ENCODE measurements around the gene PMVK.
"Not testable (repeated sequence)": the region's sequence is repeated elsewhere in the genome, so short reads cannot be mapped to it uniquely, and the experiment has no call there.

Gene PMVK

DNA sequence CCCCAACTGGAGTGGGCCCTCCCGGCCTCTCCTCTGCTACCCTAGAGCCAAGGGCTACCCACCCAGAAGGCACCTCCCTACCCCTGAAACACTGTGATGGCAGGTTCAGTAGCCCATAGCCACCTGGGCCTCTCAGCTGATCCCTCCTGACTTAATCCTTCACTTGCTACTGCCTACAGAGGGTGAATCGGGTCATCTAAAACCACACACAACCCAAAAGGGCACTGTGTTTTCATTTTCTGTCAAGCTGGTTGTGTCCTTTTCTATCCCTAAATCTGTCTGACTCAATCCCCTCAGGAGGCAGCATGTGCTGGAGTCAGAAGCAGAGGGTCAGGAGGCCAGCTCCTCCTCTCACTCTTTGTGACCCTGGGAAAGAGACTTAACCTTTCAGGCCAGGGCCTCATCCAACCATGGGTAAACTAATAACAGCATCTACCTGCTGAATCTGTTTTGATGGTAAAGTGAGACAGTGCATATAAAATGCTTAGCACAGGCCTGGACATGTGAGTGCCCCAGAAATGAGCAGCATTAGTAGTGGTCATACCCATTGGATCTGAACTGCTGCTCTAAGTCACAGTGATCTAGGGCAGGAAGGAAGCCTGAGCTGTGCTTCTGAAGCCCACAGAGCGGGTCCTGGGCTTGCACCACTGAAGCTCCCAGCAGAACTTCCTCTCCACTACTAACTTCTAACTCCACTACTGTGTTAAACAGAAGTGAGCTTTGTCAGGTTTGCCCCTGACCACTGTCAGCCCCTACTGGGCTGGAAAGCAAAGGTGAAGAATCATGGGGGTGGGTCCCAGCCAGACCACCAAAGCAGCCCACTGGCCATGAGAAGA is 11.0 kb downstream of the PMVK start:
- no peak for DNase-seq (ENCODE audit: low read depth in 2 of 2)

DNA sequence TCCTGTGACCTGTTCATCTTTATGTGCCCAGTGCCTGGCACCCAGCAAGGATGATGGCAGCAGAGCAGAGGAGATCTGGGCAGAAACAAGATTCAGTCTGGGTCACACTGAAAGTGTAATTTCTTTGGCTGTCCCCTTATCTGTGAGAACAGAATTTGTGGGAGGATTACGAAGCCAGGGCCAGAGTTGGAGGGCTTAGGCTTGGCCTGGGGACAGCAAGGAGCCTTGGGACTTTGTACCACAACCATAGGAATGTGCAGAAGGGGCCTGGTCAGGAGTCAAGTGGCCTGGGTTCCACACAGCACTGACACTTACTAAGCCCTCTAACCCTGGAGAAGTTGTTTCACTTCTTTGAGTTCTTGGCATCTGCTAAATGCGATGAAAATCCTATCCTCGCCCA is 12.8 kb downstream of the PMVK start:
- DNase-seq (ENCODE audit: low read depth in 2 of 2) = no peak

DNA sequence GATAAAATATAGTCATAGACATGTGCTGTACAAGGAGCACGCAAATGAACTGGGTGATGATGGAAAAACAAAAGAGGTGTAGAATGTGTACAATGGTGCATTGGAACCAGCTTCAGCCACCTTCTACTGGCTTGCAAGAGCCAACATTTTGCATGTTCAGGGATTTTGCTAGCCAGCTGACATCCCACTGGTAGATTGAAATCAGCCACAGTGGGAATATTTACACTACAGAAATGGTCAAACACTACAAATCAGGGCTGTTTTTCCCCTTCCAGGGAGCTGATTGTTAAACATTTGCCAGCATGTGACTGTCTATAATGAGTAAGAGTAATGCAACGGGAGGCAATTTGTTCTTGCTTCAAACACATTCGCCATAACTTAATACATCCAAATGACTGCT is 23.2 kb downstream of the PMVK start:
- no peak for DNase-seq (ENCODE audit: low read depth in 2 of 2)

DNA sequence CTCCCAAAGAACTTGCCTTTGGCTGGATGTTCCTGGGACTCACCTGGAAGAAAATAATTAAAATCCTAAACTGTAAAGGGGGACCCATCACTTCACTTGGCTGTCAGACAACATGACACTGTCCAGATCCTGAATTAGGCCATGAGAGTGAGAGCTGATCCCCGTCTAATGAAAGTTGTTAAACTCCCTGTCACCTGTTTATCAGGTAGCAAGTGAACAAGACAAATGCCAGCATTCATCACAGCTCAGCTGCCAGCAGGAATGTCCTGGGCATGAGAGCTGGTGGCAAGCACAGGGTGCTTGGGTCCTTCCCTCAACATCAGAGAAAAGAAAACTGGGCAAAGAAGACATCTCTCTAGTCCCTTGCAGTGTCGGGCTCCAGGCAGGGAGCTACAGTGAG is 23.8 kb downstream of the PMVK start:
- no peak for DNase-seq (ENCODE audit: low read depth in 2 of 2)

DNA sequence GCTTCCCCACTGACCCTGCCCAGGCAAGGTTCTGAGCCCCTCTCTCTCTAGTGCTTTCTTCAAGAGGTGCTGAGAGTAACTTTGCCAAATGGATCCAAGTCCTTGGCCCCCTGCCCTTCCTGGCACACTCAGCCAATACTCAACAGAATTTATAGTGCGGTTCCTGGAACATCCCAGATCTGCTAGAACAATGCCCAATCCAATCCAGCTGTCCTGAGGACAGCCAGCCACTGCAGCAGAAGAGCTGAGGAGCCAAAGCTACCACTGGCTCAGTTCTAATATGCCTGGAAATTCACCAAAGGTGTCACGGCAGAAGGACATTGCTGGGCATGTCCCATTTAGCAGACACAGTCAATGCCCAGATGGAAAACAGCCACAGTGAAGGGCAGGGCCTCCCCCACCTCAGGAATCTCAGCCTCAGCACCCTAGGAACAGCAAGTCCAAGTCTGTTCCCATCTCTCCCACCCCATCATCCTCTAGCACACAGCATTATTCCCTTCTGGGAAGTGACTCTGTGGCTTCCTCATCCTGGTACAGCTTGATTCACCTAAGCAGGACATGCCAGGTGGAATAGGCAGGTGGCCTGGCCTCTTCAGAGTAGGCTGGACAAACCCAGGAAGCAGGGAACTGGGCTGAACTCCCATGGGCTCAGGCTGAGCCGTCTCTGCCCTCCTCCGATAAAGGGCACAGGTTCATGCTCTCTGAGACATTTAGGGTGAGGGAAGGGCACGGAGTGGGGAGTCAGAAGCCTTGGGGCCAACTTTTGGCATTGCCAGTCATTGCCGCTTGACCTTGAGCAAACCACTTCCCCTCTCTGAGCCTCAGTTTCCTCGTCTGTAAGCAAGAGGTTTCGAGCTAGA is 24.6 kb downstream of the PMVK start:
- no peak for DNase-seq (ENCODE audit: low read depth in 2 of 2)

DNA sequence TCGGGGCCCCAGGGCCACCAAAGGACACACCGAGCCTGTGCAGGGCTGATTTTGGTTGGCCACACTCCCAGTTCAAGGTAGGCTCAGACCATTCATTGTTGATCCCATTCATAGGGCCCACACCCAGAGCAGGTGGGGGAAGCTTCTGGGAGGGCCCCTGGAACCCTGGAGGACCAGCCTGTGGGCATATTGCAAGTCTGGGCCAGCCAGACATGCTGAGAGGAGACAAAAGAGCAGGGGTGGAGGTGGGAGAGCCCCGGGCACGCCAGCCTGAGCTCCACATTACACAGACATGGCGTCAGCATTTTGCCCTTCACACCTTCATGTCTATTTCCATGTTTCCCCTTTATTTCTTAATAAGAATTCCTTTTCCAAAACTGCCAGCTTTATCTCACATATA is 25.7 kb downstream of the PMVK start:
- no peak for DNase-seq (ENCODE audit: low read depth in 2 of 2)

DNA sequence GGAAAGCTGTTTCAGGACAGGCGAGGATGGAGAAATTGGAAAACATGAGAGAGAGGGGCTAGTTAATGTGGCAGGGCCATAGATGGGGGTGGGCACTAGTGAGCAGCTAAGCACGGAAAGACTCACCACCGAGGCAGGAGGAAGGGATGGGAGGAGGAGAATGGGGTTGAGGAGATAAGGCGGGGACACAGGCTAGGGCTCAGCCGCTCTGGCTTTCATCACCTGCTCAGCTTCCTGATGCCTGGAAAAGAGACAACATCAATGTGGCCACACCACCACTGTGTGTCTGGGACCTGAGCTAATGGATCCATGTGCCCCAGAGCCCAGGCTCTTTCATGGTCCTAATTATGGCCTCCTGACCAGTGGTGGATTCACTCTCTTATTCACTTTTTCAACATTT is 27.6 kb downstream of the PMVK start:
- no peak for DNase-seq (ENCODE audit: low read depth in 2 of 2)

DNA sequence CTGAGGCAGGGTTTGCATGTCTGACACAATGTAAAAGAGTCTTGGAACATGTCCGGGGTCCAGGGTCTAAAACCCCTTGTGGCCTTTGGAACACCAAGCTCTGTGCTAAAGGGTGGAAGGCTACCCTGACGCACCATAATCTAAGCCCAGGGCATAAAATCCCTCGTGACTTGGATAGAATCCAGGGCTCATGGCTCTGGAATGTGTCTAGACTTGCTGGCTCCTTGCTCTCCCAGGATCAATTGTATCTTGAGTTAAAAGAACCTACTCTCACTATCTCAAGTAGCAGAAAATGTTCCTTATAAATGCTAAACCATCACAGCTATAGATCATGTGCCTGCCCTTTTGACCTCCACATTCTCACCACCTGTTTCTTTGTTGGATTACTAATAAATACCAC is 28.4 kb downstream of the PMVK start:
- DNase-seq (ENCODE audit: low read depth in 2 of 2) = not testable (repeated sequence)

DNA sequence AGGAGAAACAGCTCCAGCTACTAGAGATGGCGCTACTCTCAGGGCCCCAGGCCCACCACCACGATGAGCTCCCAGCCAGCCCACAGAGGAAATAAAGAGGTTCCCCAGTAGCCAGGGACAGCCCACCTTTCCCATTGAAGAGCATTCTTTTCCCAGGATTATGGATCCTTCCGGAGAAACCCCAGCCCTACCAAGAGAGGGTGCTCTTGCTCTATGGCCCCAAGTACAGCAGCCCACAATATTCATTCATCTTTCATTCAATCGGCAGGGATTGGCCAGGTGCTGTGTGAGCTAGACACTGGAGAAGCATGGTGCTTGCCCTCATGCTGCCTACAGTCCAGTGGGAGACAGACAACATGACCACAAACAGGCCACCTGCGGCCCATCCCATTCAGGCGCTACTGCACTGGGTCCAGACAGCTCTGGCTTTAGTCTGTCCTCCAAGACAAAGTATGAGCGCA is 29.9 kb downstream of the PMVK start:
- DNase-seq (ENCODE audit: low read depth in 2 of 2) = no peak

DNA sequence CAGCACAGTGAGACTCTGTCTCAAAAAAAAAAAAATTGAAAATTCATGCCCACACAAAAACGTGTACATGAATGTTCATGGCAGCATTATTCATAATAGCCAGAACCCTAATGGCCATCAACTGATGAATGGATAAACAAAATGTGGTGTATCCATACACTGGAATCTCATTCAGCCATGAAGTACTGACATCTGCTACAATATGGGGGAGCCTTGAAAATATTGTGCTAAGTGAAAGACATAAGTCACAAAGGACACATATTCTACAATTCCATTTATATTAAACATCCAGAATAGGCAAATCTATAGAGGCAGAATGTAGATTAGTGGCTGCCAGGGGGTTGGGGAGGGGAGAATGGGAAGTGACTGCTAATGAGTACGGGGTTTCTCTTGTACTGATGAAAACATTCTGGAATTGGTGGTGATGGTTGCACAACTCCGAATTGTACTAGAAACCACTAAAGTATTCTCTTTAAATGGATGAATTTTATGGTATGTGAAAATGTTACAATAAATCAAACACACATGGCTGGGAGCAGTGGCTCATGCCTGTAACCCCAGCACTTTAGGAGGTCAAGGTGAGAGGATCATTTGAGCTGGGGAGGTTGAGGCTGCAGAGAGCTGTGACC is 33.5 kb downstream of the PMVK start:
- no peak for DNase-seq (ENCODE audit: low read depth in 2 of 2)

DNA sequence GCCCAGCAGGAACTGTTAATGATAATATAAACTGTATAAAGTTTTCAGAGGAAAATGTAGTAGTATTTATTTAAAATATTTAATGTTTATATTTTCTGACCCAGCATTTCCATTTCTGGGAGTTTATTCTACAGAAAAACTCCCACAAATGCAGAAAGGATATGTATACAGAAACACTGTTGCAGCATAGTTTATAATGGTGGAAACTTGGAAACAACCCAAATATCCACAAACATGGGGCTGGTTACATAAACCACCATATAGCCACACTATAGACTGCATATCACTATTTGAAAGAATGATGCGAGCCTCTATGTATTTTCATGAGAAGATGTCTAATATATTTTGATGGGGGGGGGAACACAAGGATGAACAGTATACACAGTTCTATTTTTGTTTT is 34.9 kb downstream of the PMVK start:
- no peak for DNase-seq (ENCODE audit: low read depth in 2 of 2)

DNA sequence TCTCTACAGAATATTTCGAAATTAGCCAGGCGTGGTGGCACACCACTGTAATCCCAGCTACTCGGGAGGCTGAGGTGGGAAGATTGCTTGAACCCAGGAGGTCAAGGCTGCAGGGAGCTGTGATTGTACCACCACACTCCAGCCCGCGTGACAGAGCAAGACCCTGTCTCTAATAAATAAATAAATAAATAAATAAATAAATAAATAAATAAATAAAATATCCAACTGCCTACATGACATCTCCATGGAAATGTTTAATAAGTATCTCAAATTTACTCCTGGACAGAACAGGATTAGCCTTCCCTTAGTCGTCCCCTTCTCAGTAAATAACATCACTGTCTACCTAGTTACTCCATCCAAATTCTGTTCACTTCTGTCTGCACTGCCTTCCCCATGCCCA is 37.5 kb downstream of the PMVK start:
- DNase-seq (ENCODE audit: low read depth in 2 of 2) = no peak

DNA sequence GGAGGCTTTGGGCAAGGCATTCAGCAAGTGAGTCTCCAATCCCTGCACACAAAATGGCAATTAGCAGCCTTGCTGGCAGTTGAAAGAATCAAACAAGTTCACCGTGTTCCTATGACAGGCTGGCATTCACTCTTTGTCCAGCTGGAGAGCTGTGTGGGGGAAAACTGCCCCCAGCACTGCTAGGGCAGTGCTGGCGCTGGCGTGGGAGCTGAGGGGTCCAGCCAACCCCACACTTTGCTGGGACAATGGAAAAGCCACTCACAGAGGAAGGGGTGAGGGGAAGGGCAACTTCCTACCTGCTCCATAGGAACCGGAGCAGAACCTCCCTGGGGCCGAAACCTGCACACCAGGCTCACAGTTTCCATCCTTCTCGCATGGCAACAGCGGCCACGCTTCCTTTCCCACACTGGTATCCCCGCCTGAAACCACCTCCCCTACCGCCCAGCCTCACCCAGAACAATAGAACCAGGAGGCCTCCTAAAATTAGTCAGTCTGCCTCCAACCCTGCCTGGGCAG is 39.7 kb downstream of the PMVK start:
- no peak for DNase-seq (ENCODE audit: low read depth in 2 of 2)

DNA sequence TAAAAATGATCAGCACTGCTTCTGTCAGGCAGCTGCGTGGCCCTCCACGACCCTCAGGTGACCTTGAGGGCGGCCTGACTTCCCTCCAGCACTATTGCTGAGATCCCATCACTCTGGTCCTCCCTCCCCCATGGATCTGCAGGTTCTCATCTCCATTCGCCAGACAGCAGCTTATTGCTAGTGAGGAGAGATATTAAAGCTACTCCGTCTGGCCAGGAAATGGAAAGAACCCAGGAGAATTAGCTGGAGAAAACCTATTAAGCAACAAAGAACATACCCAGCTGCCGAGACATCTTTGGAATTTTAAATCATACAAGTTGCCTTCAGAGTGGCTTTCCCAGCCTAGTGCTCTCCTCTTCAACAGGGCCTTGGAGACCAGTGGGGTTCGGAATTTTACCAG is 40.7 kb downstream of the PMVK start:
- no peak for DNase-seq (ENCODE audit: low read depth in 2 of 2)

DNA sequence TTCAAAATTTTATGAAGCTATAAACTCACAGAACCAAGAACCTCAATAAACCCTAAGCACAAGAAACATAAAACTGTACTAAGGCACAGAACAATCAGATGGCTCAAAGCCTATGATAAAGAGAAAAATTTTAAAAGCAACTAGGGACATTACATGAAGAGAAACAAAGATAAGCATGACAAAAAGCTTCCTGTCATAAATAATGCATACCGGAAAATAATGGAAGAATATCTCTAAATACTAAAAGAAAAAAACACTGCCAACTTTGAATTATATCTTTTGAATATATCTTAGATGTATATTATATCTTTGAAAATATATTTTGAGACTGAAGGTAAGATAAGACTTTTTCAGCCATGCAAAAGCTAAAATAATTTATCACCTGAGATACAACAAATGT is 45.1 kb downstream of the PMVK start:
- no peak for DNase-seq (ENCODE audit: low read depth in 2 of 2)

DNA sequence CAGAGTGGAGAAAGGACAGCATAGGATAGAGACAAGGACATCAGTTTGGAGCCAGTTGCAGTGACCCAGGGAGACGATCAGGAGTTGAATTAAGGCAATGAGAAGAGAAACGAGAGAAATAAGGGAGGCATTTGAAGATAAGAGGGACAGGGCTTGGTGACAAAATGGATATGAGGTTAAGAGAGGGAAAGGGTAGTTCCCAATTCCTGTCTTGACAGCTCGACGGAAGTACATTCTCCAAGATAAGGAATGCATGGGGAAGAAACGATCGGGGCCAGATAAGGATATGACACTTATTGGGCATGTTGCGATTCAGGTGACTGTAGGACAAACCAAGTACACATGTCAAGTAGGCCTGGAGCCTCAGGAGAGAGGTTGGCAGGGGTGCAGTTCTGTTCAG is 47.8 kb downstream of the PMVK start:
- DNase-seq (ENCODE audit: low read depth in 2 of 2) = no peak

DNA sequence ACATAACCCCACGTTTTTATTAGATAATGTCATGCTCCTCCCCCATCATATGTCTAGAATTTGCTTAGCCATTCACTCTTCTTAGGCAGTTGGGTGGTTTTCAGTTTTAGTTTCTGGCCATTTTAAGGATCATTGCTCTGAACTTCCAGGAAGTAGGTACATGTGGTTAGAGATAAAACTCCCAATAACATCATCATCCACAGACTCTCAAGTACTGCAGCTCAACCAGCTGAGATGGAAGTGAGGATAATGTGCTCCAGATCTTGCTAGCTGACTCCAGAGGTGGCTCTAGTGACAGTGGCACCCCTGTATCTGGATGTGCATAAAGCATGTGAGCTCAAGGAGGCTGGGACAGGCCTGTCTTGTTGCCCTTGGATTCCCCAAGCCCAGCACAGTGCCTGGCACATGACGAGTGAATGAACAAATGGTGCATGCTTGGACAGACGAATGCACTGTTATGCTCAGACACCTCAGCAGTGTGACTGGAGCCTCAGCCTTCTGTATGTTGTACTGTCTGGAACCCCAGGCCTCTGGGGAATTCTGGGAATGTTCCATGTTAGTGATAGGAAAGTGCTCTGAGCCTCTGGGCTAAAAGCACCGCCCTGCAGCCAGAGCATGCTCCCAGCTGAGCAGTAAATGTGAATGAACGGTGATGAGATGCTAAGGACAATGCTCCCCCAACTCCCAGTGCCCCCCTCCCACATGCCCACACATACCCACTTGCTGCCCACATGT is 50.1 kb downstream of the PMVK start:
- no peak for DNase-seq (ENCODE audit: low read depth in 2 of 2)

DNA sequence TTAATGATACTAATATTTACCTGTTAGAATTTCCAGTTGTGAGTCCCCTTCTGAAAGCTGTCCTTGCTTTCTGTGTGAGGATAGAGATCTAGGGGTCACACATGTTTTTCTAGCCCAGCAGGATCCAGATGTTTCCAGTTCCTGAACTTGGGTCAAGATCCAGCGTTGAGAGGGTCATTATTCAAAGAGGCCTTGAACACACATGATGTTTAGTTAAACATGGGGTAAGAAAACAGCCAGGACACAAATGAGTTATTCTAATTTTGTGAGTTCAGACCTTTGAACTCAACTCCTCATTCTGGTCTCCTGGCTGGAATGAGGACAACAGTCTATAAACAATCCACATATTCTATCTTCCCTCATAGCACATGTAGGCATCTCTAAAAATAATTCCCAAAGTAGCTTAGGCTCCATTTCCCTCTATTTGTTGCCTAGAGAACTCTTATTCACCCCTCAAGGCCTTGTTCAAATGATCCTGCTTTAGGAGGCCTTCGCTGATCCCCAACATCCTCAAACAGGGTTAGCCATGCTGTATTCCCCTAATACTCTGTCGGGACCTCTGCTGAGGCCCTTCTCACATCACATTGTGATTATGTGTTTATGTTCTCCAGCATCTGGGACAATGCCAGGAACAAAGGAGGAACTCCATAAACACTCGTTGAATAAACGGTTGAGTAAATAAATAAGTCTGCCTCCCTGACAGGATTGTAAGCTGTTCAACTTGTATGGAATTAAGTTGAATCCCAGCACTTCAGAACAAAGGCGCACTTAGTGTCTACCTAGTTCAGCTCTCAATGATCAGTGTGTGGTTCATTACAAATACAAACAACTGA is 51.4 kb downstream of the PMVK start:
- DNase-seq (ENCODE audit: low read depth in 2 of 2) = no peak

DNA sequence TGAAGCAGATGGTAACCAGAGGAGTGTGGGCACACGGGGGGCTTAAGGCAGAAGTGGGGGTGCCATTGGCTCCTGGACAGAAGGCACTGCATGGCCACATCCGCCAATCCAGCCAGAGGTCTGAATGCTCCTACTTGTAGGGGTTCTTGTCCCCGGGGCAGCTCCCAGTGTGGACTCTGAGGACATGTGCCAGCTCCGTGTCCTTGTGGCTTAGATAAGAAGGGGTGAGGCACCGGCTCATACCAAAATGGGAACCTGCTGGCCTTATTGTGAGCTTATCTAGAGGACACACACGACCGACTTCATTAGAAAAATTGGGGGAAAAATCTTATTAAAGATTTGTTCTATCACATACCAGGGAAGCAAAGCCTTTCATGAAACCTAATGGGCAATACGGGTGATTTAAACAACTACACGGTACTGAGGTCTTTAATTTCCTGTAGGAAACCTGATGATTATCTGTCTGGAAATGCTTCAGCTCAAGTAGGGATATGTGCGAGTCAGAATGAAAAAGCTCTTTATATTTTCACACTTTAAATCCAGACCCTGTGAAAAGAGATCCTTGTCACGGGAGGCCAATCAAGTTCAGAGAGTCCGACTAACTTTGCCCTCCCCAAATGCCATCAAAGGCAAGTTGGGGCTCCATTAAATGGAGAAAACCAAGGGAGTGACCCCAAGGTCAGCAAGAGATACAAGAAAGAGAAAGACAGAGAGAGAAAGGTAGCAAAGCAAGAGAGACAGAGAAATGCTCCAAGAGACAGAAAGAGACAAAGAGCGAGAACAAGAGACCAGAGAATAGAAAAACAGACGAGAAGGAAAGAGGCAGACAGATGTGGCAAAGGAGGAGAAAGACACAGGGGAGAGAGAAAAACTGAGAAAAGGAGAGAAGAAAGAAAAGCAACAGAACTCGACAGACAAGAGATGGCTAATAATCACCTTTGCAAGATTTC is 52.3 kb downstream of the PMVK start:
- no peak for DNase-seq (ENCODE audit: low read depth in 2 of 2)

All from stimulated activated CD8-positive, alpha-beta memory T cell treated with anti-CD3 and anti-CD28 coated beads, Interleukin-7, amount 100 ng/mL, for 4 hours (primary cell).